ENCODE data around the gene FAM3B.

FAM3B gene

DNA sequence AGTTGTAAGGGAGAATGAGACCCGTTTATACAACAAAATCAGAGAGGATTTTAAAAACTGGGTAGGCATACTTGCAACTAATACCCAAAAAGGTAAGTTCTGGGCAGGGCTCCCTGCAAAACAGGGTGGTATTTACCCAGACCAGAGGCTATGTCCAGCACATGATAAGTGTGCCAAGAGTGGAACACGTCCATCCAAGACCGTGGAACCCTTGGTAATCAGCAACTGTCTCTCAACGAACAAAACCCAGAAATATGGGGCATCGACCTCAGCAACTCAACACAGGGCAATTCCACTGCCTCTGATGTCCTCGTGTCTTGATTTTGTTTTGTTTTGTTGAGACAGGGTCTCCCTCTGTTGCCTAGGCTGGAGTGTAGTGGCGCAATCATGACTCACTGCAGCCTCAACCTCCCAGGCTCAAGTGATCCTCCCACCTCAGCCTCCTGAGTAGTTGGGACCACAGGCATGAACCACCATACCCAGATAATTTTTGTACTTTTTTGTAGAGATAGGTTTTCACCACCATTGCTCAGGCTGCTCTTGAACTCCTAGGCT, 82.7 kb downstream of the FAM3B start:
- DNase-seq = no peak

DNA sequence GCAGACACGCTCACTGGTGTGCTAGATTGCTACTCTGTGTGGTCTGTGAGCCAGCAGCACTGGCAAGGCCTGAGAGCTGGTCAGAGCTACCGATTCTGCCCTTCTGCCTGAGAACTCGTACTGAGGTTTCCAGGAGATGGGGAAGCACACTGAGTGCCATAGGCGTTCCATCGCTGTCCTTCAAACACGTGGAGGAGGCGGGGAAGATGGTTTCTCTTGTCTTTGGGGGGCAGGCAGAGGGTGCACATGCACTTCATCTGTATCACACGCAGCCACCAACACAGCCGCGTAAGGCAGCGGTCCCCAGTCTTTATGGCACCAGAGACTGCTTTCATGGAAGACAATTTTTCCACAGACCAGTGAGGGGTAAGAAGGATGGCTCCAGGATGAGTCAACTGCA, 85.6 kb downstream of the FAM3B start:
- no peak for DNase-seq

DNA sequence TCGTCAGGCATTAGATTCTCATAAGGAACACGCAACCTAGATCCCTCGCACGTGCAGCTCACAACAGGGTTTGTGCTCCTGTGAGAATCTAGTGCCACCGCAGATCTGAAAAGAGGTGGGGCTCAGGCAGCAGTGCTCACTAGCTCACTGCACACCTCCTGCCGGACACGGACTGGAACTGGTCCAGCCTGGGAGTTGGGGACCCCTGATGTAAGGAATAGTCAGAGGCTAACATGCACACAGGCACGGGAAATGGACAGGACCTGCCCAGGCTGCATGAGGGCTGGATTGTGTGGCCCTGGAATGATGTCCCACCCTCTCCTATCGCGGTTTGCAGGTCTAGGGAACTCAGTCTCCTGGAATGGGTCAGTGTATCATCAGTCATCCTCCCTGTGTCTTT, 86.2 kb downstream of the FAM3B start:
- no peak for DNase-seq

DNA sequence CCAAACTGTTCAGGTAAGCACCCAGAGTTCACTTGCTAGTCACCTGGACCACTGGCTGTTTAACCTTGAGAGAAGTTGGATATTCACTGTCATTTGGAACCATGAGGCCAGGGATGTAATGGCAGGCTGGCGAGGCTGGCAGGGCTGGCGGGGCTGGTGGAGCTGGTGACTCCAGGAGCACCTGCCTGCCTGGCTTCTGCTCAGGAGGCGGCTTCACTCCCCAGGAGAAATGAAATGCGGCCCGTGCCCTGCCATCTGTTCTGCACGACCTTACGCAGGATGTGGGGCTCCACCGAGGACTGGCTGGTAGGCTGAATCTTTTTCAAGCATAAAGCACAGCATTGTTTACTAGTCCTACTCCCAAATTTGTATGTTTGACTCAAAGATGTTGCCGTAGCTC, 86.7 kb downstream of the FAM3B start:
- DNase-seq = no peak

DNA sequence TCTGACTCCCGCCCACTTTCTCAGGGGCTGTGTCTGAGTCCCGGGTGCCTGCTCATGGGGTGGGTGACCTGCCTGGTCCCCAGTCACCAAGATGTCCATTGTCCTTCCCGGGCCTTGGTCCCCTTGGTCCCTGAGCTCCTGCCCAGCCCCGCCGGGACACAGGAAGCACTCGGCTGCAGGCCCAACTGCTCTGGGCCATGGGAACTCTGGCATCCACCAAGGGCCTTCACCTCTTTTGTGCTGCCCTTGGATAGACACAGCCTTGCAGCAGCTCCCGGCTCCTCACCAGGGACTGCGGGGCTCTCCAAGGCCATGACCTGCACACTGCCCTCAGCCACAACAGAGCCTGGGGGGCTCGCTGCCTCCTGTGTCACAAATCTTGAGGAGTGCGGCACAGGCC, 87.4 kb downstream of the FAM3B start:
- no peak for DNase-seq

DNA sequence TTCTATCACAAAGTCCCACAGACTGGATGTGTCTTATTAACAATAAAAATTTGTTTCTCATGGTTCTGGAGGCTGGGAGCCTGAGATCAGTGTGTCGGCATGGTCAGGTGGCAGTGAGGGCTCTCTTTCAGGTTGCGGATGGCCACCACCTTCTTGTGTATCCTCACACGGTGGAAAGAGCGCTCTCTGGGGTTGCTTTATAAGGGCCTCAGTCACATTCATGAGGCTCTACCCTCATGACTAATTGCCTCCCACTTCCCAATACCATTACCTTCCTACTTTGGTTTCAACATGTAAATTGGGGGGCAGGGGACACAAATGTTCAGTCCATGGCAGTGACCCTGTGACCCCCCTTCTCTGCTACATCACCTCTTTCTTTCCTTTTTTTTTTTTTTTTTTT, 88.7 kb downstream of the FAM3B start:
- no peak for DNase-seq

DNA sequence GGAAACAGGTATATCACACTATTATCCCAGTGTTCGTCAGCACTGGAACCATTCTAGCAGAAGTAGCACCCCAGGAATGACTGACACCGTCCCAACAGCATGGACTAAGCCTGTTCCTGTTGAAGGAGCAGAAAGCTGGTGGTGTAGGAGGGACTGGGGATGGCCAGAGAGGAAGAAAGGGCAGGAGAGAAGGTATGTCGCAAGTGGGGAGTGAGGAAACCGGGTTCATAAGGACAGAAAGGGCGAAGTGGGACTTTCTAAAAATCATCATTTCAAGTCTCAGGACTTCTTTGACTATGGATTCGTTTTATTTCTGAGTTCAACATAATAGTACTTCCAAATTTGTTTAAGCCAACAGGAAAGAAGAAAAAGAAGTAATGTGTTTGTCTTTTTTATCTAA, 89.7 kb downstream of the FAM3B start:
- DNase-seq = no peak
